SH-SY5Y (cell line): Measurements from ENCODE around the gene AANAT.

Experiments used
- GATA2 ChIP-seq: IDR thresholded peaks from 2 replicates; pipeline ENCODE4 v1.6.1; 2011; ENCODE audit warnings: mild to moderate bottlenecking, low read depth, low read length
- GATA3 ChIP-seq: IDR thresholded peaks from 2 replicates; pipeline ENCODE4 v1.6.1; 2011; ENCODE audit warnings: low read depth, mild to moderate bottlenecking, low read length, moderate library complexity

DNA sequence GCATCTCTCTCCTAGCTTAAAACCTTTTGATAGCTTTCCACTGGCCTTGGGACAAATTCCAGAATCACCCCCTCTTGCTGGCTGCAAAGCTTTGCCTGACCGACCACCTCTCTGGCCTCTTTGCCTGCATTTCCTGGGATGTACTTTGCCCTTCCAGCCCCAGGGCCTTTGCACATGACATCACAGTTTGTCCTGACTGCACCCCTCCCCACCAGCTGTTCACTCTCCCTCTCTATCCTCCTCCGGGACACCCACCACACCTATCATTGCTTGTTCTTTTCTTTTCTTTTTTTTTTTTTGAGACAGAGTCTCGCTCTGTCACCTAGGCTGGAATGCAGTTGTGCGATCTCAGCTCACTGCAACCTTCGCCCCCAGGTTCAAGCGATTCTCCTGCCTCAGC is 7.9 kb downstream of the AANAT start:
- TF ChIP-seq GATA3 (no peak), GATA2 (no peak)
